ENCODE results near the gene GPR32.

GRCh38 chr19:50792272-50793250 lies 22.3 kb downstream of the GPR32 start:
- TF ChIP-seq, protein P1, sequence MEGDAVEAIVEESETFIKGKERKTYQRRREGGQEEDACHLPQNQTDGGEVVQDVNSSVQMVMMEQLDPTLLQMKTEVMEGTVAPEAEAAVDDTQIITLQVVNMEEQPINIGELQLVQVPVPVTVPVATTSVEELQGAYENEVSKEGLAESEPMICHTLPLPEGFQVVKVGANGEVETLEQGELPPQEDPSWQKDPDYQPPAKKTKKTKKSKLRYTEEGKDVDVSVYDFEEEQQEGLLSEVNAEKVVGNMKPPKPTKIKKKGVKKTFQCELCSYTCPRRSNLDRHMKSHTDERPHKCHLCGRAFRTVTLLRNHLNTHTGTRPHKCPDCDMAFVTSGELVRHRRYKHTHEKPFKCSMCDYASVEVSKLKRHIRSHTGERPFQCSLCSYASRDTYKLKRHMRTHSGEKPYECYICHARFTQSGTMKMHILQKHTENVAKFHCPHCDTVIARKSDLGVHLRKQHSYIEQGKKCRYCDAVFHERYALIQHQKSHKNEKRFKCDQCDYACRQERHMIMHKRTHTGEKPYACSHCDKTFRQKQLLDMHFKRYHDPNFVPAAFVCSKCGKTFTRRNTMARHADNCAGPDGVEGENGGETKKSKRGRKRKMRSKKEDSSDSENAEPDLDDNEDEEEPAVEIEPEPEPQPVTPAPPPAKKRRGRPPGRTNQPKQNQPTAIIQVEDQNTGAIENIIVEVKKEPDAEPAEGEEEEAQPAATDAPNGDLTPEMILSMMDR (IDR thresholded peaks at IDR 0.05): no peak
- no peak for TF ChIP-seq EZH2 (IDR thresholded peaks at IDR 0.05; ENCODE audit: borderline replicate concordance, insufficient read depth, low read depth, low read length, poor library complexity, severe bottlenecking)
